RPMI8226 (cell line): ENCODE data around the gene CCDC174.
"Not testable (repeated sequence)": the region's sequence is repeated elsewhere in the genome, so short reads cannot be mapped to it uniquely, and the experiment has no call there.

Experiments
- DNase-seq: peaks from one replicate; pipeline ENCODE4 v3.0.0-alpha.2; 2015

CCDC174 gene

DNA sequence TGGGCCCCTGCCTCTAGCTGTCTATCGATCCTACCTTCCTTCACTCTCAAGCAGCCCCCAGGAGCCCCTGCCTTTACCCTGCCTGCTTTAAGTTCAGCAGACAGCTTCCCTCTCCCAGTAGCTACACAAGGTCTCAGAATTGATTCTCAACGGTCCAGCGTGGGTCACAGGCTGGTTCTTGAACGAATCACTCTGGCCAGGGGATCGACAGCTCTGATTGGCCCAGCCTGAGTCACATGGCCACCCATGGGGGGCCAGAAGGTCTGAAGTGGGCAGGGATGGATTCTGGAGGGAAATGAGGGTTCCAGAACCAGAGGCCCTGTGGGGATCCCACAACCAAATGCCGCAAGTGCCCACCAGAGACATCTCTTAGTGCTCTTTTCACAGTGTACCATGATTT is 23.7 kb upstream of the CCDC174 start:
- no peak for DNase-seq

DNA sequence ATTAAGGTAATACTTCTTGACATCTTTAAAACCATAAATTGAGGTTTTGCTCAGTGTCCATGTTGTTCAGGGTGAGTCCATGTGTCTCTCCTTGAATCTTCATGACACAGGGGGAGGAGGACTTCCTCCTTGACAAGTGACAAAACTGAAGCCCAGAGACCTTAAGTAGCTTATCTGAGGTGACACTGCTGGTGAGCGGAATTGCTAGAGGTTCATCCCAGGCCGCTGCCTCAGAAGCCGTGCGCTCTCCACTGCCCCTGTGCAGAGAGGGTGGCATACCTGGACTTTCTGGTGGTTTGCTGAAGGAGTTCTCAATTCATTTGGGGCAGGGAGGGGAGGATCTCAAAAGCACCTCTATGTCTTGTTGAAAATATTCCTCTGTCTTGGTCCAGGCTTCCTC is 23.2 kb upstream of the CCDC174 start:
- no peak for DNase-seq

DNA sequence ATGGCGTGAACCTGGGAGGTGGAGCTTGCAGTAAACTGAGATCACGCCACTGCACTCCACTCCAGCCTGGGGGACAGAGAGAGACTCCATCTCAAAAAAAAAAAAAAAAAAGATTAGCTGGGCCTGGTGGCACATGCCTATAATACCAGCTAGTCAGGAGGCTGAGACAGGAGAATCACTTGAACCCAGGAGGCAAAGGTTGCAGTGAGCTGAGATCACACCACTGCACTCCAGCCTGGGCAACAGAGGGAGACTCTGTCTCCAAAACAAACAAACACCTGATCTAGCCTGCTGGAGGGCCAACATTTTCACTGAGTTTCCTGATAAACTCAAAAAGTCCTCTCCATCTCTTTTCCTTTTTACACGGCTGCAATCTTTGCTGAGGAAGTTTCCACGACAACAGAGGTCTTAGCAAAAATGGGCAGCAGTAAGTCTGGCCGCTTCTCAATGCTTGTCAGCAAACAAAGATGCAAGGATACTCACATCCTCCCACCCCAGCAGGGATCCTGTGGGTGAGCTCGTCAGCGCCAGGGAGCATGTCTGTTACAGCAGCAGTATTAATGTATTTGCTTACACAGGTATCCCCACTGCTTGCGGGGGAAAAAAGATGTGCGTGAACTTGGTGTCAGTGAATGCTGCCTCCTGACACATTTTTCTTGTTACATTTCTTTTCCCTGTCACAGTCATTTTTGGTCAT is 21.0 kb upstream of the CCDC174 start:
- DNase-seq: no peak

DNA sequence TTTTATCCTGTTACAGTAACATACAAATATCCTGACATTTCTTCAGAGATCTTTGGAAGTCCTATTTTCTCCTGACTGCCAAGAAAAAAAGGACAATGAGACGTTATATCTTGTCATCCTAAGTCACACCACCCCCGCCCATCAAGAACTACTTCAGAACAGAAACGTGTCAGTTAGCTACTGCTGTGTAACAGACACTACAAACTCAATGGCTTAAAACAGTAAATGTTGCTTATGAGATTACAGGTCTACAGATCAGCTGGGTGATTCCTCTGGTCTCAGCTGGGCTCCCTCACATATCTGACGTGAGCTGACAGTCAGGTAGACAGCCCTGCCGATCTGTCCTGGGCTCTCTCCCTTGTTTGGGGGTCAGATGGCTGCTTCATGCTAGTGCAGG is 20.5 kb upstream of the CCDC174 start:
- DNase-seq: no peak

DNA sequence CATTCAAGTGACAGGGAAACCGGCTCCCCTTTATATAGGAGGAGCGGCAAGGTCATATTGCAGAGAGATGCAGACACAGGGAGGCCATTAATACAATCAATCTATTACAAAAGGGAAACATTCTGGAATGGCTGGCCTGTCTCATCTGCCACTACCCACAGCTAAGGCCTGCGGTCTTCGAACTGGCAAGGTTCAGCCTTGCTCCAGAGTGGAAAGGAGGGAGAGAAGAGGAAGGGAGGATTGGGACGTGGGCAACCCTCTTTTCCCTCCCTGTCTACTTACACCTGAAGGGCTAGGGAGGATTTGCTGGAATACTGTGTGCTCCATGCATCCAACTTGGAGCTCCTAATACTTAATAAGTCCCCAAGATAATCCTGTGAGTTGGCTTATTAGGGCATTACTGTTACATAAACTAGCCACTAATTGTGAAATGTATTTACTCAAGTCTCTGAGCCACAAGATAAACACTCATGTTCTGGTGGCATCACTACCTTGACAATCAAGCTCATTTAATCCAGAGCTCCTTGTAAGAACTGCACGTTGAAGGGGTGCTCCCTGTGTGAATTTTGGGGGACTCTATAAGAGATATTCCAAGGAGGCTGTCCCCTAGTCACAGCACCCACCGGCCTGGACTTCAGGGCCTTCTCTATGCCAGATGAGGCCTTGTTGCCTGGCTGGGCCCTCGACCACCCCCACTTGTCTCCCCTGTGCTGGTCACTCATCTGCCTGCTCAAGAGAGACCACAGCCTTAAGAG is 19.7 kb upstream of the CCDC174 start:
- DNase-seq: no peak

DNA sequence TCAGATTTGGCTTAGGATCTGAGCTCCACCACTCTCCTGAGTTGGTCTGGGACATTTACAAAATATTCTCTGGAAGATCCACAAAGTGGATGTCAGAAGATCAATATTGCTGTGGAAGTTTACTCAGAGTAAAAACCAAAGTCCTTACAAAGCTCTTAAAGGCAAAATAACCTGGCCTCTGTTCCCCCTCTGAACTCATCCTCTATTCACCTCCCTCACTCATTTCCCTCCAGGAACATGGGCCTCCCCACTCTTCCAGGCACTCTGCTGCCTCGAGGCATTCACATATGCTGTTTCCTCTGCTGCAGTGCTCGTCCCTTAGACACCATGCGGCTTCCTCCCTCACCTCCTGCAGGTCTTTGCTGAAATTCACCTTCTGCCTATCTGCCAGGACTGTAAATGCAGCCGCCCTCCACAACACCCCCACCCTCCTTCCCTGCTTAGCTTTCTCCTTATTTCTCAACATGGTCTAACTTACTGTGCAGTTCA is 19.1 kb upstream of the CCDC174 start:
- no peak for DNase-seq

DNA sequence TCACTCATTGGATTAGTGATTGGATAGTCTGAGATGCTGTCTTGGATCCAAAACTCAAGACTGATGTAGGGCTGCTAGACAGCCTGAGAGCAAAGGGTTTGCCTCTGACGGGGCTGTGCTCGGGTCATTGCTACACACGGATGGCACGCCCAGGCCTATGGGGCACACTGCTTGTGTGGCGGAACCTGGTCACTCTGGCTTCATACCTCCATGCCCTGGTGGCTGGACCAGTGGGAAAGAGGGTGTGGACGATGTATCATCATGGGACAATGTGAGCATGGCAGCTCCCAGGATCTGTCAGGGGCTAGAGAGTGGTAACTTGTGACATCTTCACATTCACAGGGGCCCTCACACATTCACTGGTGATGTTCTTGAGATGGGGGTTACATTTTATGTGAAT is 18.1 kb upstream of the CCDC174 start:
- DNase-seq: no peak

DNA sequence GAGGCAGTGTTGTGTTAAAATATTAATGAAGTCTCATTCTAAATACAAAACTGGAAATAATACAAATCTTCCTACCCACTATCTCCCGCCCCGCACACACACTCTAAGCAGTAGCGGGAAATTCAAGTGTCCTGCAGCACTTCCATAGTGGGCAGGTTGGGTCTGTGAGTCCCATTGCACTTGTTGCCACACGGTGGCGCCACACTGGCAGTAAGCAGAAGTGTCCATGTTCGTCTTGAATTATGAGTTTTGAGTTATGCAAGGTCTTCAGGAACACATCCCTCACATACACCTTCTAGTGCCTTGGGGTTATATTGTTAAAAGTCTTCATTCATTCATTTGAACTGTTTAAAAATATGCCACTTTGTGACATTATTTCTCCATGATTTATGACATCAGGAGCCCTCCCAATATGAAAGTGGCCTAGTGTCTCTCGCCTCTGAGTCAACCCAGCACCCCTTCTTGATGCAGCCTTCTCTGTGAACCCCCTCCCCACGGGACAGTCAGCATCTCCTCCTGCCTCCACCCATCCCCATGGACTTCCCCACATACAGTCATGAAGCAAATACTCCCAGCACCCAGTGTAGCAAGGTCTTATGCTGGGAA is 17.6 kb upstream of the CCDC174 start:
- peak; percentile 74 for DNase-seq

DNA sequence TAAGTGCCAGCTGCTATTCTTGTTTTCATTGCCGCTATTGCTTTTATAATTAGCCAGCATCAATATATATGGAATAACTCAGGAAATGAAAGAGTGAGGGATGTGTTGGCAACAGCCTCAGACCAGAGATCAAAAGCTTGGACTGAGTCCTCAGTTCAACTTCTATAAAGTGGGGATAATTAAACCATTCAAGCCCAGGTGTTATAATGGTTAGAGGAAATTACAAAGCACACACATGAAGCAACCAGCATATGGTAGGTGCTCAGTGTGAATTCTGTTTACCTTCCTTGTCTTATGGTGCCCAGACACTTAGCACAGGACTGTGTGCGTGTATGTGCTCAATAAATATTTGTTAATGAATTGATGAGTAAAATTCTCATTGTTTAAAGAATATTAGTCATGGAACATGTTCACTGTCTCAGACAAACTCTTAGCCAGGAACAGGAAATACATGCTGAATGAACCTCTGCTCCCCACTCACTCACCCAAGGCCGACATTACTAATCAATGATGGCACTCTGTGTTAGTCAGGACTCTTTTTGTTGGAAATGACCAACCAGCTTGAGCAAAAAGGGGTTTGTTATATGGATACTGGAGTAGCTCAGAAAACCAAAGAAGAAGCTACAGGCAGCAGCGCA is 16.7 kb upstream of the CCDC174 start:
- DNase-seq: no peak

DNA sequence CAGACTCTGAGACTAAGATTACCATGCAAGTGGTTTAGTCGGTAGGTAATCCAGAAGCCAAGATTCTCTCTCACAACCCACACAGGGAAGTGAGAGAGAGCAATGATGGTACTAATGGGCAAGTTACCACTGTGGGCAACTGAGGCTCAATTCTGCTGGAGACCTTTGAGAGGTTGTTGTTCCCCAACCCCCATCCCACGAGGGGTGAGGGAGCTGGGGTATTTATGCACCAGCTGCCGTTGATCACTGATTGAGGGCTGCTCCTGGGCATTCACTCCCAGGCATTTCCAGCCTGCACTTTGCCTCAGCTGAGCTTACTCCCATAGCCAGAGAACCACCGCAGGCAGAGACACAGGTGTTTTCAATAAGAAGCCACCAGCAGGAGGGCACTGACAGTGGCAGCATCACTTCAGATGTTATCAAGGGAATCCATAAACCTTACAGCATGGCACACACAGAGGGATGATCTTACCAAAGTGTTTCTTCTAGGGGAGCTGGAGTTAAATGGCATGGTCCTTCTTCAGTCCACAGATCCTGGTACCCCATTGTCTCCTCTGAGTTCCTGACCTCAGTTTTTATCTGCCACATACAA is 15.0 kb upstream of the CCDC174 start:
- no peak for DNase-seq

DNA sequence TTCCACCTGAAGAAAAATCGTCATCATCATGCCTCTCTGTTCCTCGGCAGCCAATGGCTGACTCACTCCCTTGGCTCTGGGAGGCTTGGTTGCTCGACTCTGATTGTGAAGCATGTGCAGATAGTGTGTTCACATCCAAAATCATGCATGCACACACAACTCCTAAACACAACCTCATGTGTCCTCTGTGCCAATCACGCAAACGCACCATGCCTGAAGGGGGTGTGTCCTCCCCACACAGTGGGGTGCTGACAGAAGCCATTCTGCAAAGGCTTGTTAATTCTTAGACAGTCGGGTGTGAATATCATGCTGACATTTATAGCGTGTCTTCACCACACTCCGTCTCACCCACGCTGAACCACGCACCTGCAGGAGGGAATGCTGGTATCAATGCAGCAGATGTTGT is 11.4 kb upstream of the CCDC174 start:
- DNase-seq: no peak

DNA sequence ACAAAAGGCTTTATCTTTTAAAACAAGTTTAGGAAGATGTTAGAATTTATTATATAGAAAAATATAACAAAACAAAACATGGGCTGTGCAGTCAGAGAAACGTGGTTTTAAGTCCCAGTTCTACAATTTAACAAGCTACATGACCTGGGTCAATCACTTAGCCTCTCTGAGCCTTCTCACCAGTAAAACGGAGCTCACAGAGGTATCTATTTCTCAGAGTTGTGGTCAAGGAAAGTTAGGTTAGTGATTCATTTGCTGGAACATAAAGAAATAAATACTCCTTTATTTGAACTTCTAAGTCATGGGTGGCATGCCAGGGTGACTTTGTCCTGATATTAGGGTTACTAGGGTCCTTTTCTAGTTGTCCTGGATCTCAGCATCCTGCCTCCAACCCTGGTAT is 10.8 kb upstream of the CCDC174 start:
- DNase-seq: no peak

DNA sequence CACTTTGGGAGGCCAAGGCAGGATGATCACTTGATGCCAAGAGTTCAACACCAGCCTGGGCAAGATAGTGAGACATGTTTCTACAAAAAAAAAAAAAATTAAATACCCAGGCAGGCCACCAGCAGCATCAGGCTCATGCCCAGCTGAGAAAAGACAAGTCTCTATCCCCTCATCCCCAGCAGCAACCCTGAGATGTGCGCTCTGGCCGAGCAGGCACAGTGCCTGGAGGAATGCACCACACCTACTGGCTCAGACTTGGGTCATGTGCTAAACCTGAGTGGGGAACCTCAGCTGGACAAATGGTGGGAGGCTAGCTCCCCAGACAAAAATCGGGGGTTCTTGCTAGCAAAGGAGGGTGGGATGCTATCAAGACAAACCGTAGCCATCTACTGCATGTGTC is 10.2 kb upstream of the CCDC174 start:
- DNase-seq: no peak

DNA sequence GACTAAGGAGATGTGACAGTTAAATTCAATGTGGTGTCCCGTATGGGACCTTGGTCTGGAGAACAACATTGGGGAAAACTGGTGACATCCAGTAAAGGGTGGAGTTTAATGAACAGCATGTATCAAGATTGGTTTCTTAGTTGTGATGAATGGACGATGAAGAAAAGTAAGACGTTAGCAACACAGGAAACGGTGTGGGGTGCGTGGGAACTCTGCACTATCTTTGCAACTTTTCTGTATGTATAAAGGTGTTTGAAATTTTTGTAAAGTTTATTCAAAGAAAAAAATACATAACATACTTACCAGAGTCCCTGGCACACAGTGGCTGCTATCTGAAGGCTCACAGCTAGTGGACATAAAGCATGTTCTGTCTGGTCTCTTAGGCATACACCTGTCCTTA is 6.1 kb upstream of the CCDC174 start:
- no peak for DNase-seq

DNA sequence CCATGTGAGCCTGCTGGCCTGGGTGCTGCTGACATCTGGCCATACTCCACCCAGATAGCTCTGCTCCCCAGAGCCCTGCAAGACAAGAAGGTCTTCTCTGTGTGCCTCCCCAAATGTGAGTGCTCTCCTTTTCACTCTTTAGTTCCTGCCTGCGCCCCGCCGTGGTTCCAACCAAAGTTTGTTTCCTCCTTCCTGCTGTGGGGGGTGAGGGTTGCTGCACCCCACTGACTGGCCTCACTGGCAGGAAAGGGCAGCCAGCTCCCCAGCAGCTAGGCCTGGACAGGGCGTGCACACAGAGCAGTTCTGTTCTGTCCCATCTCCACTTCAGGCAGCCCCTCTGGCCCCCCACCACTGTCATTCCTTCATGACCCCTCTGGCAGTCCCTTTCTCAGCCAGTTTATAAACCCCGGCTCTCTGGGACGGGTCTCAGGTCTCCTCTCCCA is 5.4 kb upstream of the CCDC174 start:
- DNase-seq: no peak

DNA sequence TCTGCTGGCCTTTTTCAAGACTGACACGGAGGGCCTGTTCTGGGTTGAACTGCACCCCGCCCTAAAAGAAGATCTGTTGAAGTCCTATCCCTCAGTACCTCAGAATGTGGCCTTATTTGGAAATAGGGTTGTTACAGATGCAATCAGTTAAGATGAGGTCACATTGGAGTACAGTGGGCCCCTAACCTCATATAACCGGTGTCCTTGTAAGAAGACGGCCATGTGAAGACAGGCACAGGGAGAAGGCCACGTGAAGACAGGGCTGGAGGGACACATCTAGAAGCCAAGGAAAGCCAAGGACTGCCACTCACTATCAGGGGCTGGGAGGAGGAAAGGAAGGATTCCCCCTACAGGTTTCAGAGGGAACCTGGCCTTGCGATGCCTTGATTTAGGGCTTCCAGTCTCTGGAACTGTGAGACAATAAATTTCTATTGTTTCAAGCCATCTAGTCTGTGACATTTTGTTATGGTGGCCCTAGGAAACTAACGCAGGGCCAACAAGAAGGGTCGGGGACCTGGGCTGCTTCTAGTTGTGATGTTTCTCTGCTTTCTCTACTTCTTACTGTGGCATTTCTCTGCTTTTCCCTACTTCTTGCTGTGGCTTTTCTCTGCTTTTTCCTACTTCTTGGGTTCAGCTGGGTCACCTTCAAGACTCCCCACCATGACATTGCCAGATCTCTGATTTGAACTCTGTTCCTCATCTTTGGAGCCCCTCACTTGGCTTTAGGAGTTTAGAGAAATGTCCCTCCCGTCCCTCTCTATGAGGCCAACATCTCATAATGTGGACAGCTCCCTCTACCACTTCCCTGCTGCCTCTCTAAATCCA is 4.8 kb upstream of the CCDC174 start:
- no peak for DNase-seq

DNA sequence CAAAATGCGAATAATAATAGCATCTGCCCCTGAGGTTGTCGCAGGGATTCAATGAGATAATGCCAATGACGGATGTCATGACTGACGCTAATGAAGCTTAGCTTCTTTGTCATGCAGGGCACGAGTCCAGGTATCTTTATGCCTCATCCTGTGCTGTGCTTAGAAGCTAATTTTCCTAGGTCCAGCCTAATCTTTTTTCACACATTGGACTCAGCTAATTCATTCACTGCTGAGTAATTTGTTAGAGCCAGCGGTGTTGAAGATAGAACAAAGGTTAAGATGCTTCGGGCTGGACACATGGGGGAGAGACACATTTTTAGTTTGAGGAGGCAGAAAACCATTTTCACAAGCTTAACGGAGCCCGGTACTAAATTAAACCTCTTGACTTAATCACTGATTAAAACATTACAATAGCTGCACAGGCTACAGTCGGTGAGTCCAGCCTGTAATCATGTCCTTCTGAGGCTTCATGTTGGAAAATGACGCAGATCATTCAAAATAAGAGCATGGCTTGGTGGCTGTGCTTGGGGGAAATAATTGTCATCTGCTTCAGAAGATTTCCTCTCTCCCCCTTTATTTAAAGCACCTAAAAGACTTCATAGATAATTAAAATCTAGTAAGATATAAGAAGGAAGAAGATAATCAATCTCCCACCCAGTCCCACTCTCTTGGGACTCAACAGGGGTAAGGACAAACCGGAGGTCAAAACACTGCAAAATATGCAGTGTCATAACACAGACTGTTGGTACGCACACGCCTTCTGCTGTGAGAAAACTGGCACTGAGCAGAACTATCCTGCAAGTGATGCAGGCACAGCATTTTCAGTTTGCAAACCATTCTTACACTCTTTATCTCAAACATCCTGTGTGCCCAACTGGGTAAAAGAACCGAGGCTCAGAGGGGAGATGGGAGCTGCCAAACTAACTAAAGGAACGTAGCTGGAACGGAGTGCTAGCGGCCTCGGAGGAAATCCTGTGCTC is 3.3 kb upstream of the CCDC174 start:
- no peak for DNase-seq

DNA sequence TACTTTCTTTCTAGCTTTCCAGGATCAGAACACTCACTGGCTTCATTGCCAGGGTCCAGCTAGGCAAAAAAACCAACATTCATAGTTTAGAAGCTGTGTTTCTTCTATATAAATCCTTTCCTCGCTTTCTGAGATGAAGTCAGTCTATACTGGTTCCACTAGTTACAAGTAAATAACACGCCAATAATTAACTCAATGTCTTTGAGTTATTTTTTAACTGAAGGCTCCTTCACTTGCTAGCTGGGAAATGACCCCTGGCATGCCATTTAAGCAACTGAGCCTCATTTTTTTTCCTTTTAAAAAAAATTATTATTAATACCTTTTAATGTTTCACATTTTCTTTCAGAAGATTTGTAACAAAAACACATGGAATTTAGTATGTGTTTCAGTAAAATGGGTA is 2.1 kb upstream of the CCDC174 start:
- no peak for DNase-seq

DNA sequence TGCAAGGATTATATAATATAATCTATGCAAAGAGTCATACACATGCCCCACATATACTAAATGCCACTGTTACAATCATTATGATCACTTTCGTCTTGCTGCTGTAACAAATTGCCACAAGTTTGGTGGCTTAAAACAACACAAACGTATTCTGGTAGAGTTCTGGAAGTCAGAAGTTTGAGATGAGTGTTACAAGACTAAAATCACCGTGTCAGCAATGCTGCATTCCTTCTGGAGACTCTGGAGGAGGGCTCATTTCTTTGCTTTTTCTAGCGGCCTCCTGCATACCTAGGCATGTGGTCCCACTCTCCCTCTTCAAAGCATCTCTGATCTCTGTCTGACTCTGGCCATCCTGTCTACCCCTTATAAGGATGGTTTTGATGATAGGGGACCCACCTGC is 1.4 kb upstream of the CCDC174 start:
- DNase-seq: no peak

DNA sequence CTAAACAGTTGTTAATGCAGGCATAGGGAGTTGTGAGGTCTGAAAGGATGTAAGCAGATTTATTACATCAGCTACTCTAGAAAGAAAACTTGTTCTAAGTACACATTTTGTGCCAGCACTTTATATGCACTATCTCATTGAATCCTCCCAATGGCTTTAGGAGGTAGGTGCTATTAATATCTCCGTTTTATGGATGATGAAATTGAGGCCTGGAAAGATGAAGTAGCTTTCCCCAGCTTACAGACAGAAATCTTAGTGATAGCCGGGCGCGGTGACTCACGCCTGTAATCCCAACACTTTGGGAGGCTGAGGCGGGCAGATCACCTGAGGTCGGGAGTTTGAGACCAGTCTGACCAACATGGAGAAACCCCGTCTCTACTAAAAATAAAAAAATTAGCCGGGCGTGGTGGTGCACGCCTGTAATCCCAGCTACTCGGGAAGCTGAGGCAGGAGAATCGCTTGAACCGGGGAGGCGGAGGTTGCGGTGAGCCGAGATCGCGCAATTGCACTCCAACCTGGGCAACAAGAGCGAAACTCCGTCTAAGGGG is 872 bp downstream of the CCDC174 start:
- DNase-seq: not testable (repeated sequence)

DNA sequence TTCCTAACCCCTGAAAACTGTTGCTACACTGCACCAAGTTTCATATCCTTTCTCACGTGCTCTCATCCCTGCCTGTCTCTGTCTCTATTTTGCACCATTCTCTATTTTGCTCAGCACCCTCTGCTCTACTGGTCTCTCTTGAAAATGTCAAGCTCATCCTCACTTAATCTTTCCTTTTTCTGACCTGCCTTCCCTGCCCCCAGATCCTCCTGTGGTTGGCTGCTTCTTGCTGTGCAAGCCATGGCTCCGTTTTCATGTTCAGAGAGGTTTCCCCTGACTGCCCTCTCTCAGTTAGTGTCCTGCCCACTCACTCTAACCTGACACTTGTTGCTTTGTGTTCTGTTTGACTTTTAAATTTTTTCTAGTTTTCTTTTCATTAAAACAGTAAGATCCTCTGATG is 6.0 kb downstream of the CCDC174 start:
- no peak for DNase-seq
